Measurements from ENCODE around the gene RPE65.
"Not testable (repeated sequence)": the region's sequence is repeated elsewhere in the genome, so short reads cannot be mapped to it uniquely, and the experiment has no call there.

GRCh38 chr1:68476626-68477025, 26.9 kb upstream of the RPE65 start:
- TF ChIP-seq CTCF (IDR thresholded peaks at IDR 0.05; ENCODE audit: low read depth, low read length); POLR2A (IDR thresholded peaks at IDR 0.05; ENCODE audit: extremely low read depth, insufficient read length); MAX (IDR thresholded peaks at IDR 0.05; ENCODE audit: low read depth, low read length); MYC (IDR thresholded peaks at IDR 0.05; ENCODE audit: low read depth, low read length): not testable (repeated sequence)

Measured in NB4 (cell line).